Stimulated activated CD4-positive, alpha-beta T cell treated with anti-CD3 and anti-CD28 coated beads, Interleukin-2, amount 100 ng/mL, for 4 hours (primary cell): ENCODE results near the gene ZNF83.
"Not testable (repeated sequence)": the region's sequence is repeated elsewhere in the genome, so short reads cannot be mapped to it uniquely, and the experiment has no call there.

Experiments
- DNase-seq: peaks from one replicate; pipeline ENCODE4 v3.0.0-alpha.2; 2020; ENCODE audit warnings: low read depth

ZNF83 gene

GRCh38 chr19:52569638-52569999, 68.5 kb downstream of the ZNF83 start:
- not testable (repeated sequence) for DNase-seq

GRCh38 chr19:52567921-52568320, 70.2 kb downstream of the ZNF83 start:
- no peak for DNase-seq

- DNase-seq: no peak
These were observed 71.6 kb downstream of the ZNF83 start for GRCh38 chr19:52566588-52566987.

- DNase-seq: no peak
These were observed 72.0 kb downstream of the ZNF83 start for GRCh38 chr19:52566121-52566520.
